Tibial artery (tissue), 4 donors: Measurements from ENCODE around the gene MELTF.
"Not testable (repeated sequence)": the region's sequence is repeated elsewhere in the genome, so short reads cannot be mapped to it uniquely, and the experiment has no call there.

ENCODE experiments used
- DNase-seq, 2 donors: peaks; one replicate each; pipeline ENCODE4 v3.0.0-alpha.2; 2019
- H3K27ac ChIP-seq, 2 donors: fragments of 200-600 bp; sonication (generic) in 1 of 2; 1 replicate in 1 of 2; 2 replicates in 1 of 2; pipeline ENCODE4 v1.5.1; 2018 to 2019; ENCODE audit warnings: mild to moderate bottlenecking in 1 of 2
- H3K27me3 ChIP-seq, 2 donors: fragments of 200-600 bp; sonication (generic) in 1 of 2; one replicate each; pipeline versions ENCODE4 v1.5.1 to v1.6.0; 2016 to 2019
- H3K36me3 ChIP-seq, 3 donors: fragments of 200-600 bp; sonication (generic) in 2 of 3; one replicate each; pipeline ENCODE4 v1.5.1; 2016 to 2019; ENCODE audit warnings: mild to moderate bottlenecking in 2 of 3
- H3K4me1 ChIP-seq, 4 donors: fragments of 200-600 bp; sonication (generic) in 2 of 4; 1 replicate in 3 of 4; 2 replicates in 1 of 4; pipeline ENCODE4 v1.5.1; 2016 to 2019
- H3K4me3 ChIP-seq, 2 donors: fragments of 200-600 bp; sonication (generic) in 1 of 2; 1 replicate in 1 of 2; 2 replicates in 1 of 2; pipeline ENCODE4 v1.5.1; 2018 to 2019; ENCODE audit warnings: mild to moderate bottlenecking in 2 of 2
- H3K9me3 ChIP-seq, 3 donors: fragments of 200-600 bp; sonication (generic) in 1 of 3; one replicate each; pipeline ENCODE4 v1.5.1; 2016 to 2019
- CTCF ChIP-seq, 2 experiments: fragments of 200-600 bp in 1 of 2; fragments of 450-650 bp in 1 of 2; IDR thresholded peaks; one replicate each; pipeline ENCODE4 v1.5.1; 2017 to 2019; ENCODE audit warnings: antibody characterized with exemption in 2 of 2, mild to moderate bottlenecking in 1 of 2, moderate library complexity in 1 of 2
- intact Hi-C: fragments of 100-400 bp; cut with DNase I; formaldehyde crosslinking; loops from one replicate; pipeline ENCODE4 v1.15.0; 2023; ENCODE audit warnings: low total_unique reads

The MELTF gene

GRCh38 chr3:197035577-197035976 lies 6.0 kb upstream of the MELTF start:
- Histone ChIP-seq H3K9me3 (no peaks in the 10 kb centered on the region), H3K4me3 (no peak overlapping the region), H3K27ac (no peak overlapping the region), H3K4me1 (peaks cover 0 to 13% (median 4%) of the 10 kb centered on the region in 4 donors), H3K27me3 (peaks cover 0 to 11% of the 10 kb centered on the region in 2 donors), H3K36me3 (no peaks in the 10 kb centered on the region)
- no peak for DNase-seq
- intact Hi-C loops, result no loop called here
- no peak for TF ChIP-seq CTCF (IDR thresholded peaks at IDR 0.05)

GRCh38 chr3:197034778-197035177 lies 5.2 kb upstream of the MELTF start:
- DNase-seq, intact Hi-C loops, H3K4me3 ChIP-seq, H3K9me3 ChIP-seq, H3K27ac ChIP-seq, H3K36me3 ChIP-seq: not testable (repeated sequence)
- H3K27me3 ChIP-seq, result peaks cover 0 to 12% of the 10 kb centered on the region in 2 donors
- H3K4me1 ChIP-seq, result peaks cover 0 to 16% (median 6%) of the 10 kb centered on the region in 4 donors

GRCh38 chr3:197033764-197034163 lies 4.1 kb upstream of the MELTF start:
- H3K36me3 ChIP-seq, DNase-seq, H3K9me3 ChIP-seq, H3K4me3 ChIP-seq, intact Hi-C loops, H3K27ac ChIP-seq: not testable (repeated sequence)
- H3K4me1 ChIP-seq, result peaks cover 0 to 26% (median 16%) of the 10 kb centered on the region in 4 donors
- H3K27me3 ChIP-seq, result peaks cover 0 to 23% of the 10 kb centered on the region in 2 donors

GRCh38 chr3:197031315-197032285 lies 2.0 kb upstream of the MELTF start:
- peak overlapping the region in 1 of 2 donors; percentile 8 for H3K27ac ChIP-seq
- TF ChIP-seq CTCF (IDR thresholded peaks at IDR 0.05), result no peak
- peaks cover 0 to 37% of the 10 kb centered on the region in 2 donors for H3K27me3 ChIP-seq
- H3K4me1 ChIP-seq, result peaks cover 0 to 30% (median 22%) of the 10 kb centered on the region in 4 donors
- peak; percentile 84 to 89 for DNase-seq
- intact Hi-C loops, result no loop called here
- H3K4me3 ChIP-seq, result no peak overlapping the region
- no peaks in the 10 kb centered on the region for H3K9me3 ChIP-seq
- H3K36me3 ChIP-seq, result no peaks in the 10 kb centered on the region

GRCh38 chr3:197030379-197031314 lies 1.0 kb upstream of the MELTF start:
- Histone ChIP-seq H3K27me3 (peaks cover 0 to 38% of the 10 kb centered on the region in 2 donors), H3K4me1 (peaks cover 0 to 30% (median 22%) of the 10 kb centered on the region in 4 donors), H3K9me3 (no peaks in the 10 kb centered on the region), H3K4me3 (no peak overlapping the region), H3K36me3 (peaks cover 0 to 3% (median 0%) of the 10 kb centered on the region in 3 donors), H3K27ac (peak overlapping the region in 1 of 2 donors; percentile 8)
- no peak for TF ChIP-seq CTCF (IDR thresholded peaks at IDR 0.05)
- intact Hi-C loops, result no loop called here
- no peak for DNase-seq

DNA sequence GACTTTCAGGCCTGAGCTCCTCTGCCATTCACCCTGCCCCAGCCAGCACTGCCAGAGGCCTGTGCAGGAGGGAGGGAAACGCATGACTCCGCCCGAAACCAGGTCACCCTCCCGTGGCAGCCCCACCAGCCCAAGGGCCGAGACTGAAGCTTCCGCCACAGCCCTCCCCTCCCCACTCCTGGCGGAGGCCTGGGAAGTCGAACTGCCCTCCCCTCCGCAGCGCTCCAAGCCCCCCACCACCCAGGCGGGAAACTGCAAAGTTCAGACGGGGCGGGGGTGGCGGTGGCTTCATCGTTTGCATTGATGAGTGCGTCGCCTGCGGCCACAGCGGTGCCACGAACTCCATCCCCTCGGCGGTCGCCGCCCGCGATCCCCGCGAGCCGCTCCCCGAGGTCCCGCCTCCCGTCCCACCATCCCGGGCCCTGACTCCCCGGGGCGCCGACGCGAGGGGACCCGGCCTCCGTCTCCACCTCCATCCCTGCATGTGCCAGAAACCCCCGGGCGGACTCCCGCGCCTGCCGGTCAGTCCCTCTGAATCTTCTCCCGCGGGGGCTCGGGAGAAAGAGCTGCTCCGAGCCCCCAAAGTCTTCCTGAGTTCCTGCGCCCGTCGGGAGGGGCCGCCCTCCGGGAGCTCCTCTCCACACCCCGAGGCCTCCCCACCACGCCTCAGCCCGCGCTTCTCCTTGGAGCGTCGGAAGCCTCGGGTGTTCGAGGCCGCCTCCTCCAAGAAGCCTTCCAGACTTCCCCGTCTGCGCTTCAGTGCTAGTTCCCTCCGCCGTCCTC lies 698 bp downstream of the MELTF start:
- peak in 1 of 2 donors; percentile 63 for DNase-seq
- Histone ChIP-seq H3K9me3 (no peaks in the 10 kb centered on the region), H3K4me1 (peaks cover 0 to 30% (median 23%) of the 10 kb centered on the region in 4 donors), H3K36me3 (peaks cover 0 to 4% (median 0%) of the 10 kb centered on the region in 3 donors), H3K4me3 (peak overlapping the region; percentile 36 to 49), H3K27ac (no peak overlapping the region), H3K27me3 (peaks cover 0 to 53% of the 10 kb centered on the region in 2 donors)
- TF ChIP-seq CTCF (IDR thresholded peaks at IDR 0.05), result no peak
- intact Hi-C loops, result no loop called here
